Hepatocyte (in vitro differentiated cells): ENCODE measurements around the gene FLACC1.

Experiments used
- CTCF ChIP-seq: fragments of 200-600 bp; sonication (generic); IDR thresholded peaks from 2 replicates; pipeline ENCODE4 v1.5.1; 2016; ENCODE audit warnings: antibody characterized with exemption, mild to moderate bottlenecking; ENCODE audit not compliant: poor library complexity
- EZH2phosphoT487 ChIP-seq: fragments of 200-600 bp; sonication (generic); IDR thresholded peaks from one replicate; pipeline ENCODE4 v1.6.1; 2018; ENCODE audit warnings: antibody characterized with exemption, mild to moderate bottlenecking, low read depth, moderate library complexity; ENCODE audit not compliant: unreplicated experiment, severe bottlenecking

- no peak for TF ChIP-seq CTCF
- no peak for TF ChIP-seq EZH2phosphoT487
Measured at GRCh38 chr2:201273330-201273983, 83.7 kb downstream of the FLACC1 start.
